SK-N-SH (cell line): ENCODE measurements around the gene DGKD. TPM values are rescaled to one million over a fixed set of nuclear protein-coding genes. Genes with fewer than 3 reads are reported as not detected.

ENCODE experiments used
- CTCF ChIA-PET: fragments of 300-600, 350-600 bp; formaldehyde crosslinking; extraction: SDS; loops from one replicate; lab custom pipeline; 2021; lab: Yijun Ruan, JAX
- POLR2A ChIA-PET: fragments of 350-600 bp; sonication (Branson Sonifier 250); formaldehyde crosslinking; extraction: SDS; loops from one replicate; lab custom pipeline; 2020; ENCODE audit warnings: antibody characterized with exemption, inconsistent platforms; lab: Yijun Ruan, JAX
- DNase-seq: peaks from one replicate; pipeline ENCODE4 v3.0.0; 2012
- H2AFZ ChIP-seq: fragments of 200-600 bp; sonication (generic); 2 replicates; pipeline ENCODE4 v1.8.1; 2016; ENCODE audit warnings: antibody characterized with exemption, mild to moderate bottlenecking, low read depth
- H3F3A ChIP-seq: fragments of 200-600 bp; sonication (generic); replicated peaks from 2 replicates; pipeline ENCODE3; 2016; ENCODE audit warnings: antibody characterized with exemption, mild to moderate bottlenecking; ENCODE audit not compliant: insufficient read depth
- H3K27ac ChIP-seq, 2 experiments: fragments of 200-500 bp in 1 of 2; fragments of 200-600 bp in 1 of 2; sonication (Bioruptor generic) in 1 of 2; sonication (generic), shearing (Covaris generic) in 1 of 2; 2 replicates each; pipeline versions ENCODE4 v1.5.1 to v1.6.1; 2014 to 2016; ENCODE audit warnings: low read depth in 2 of 2, inconsistent platforms in 1 of 2, low read length in 1 of 2, mild to moderate bottlenecking in 1 of 2, mixed read lengths in 1 of 2
- H3K27me3 ChIP-seq: fragments of 200-600 bp; sonication (generic), shearing (Covaris generic); 2 replicates; pipeline ENCODE4 v1.6.1; 2016; ENCODE audit warnings: mixed run types; ENCODE audit not compliant: insufficient read depth
- H3K36me3 ChIP-seq, 2 experiments: fragments of 200-500 bp in 1 of 2; fragments of 200-600 bp in 1 of 2; sonication (Bioruptor generic) in 1 of 2; sonication (generic) in 1 of 2; replicated peaks in 1 of 2; 2 replicates each; pipeline versions ENCODE3 to v1.5.1; 2014 to 2016; ENCODE audit warnings: low read length in 1 of 2, mild to moderate bottlenecking in 1 of 2; ENCODE audit not compliant: insufficient read depth in 2 of 2, control insufficient read depth in 1 of 2
- H3K4me1 ChIP-seq, 2 experiments: fragments of 200-500 bp in 1 of 2; fragments of 200-600 bp in 1 of 2; sonication (Bioruptor generic) in 1 of 2; sonication (generic), shearing (Covaris generic) in 1 of 2; 2 replicates each; pipeline versions ENCODE4 v1.5.1 to v1.6.1; 2014 to 2016; ENCODE audit warnings: low read depth in 1 of 2, low read length in 1 of 2, mixed run types in 1 of 2; ENCODE audit not compliant: insufficient read depth in 2 of 2, control insufficient read depth in 1 of 2
- H3K4me2 ChIP-seq: fragments of 200-600 bp; sonication (generic), shearing (Covaris generic); 2 replicates; pipeline ENCODE4 v1.6.1; 2017; ENCODE audit warnings: mixed run types
- H3K4me3 ChIP-seq, 2 experiments: fragments of 200-500 bp in 1 of 2; fragments of 200-600 bp in 1 of 2; sonication (Bioruptor generic) in 1 of 2; sonication (generic), shearing (Covaris generic) in 1 of 2; 2 replicates each; pipeline versions ENCODE4 v1.5.1 to v1.8.1; 2014 to 2016; ENCODE audit warnings: low read depth in 2 of 2, inconsistent platforms in 1 of 2, low read length in 1 of 2, mild to moderate bottlenecking in 1 of 2, mixed read lengths in 1 of 2, moderate library complexity in 1 of 2
- H3K79me2 ChIP-seq: fragments of 200-600 bp; sonication (generic); 2 replicates; pipeline ENCODE4 v1.8.1; 2017; ENCODE audit warnings: mild to moderate bottlenecking; ENCODE audit not compliant: insufficient read depth
- H3K9ac ChIP-seq: fragments of 200-600 bp; sonication (generic); 2 replicates; pipeline ENCODE4 v1.6.1; 2017; ENCODE audit warnings: mixed run types
- H3K9me2 ChIP-seq: fragments of 200-600 bp; sonication (generic); 2 replicates; pipeline ENCODE4 v1.6.1; 2017; ENCODE audit warnings: mixed run types
- H3K9me3 ChIP-seq: fragments of 200-600 bp; sonication (generic); 2 replicates; pipeline ENCODE4 v1.6.1; 2017; ENCODE audit warnings: mixed run types, mild to moderate bottlenecking, moderate library complexity
- H4K20me1 ChIP-seq: fragments of 200-600 bp; sonication (generic); 2 replicates; pipeline ENCODE4 v1.6.1; 2017; ENCODE audit warnings: mild to moderate bottlenecking, mixed run types; ENCODE audit not compliant: insufficient read depth
- CTCF ChIP-seq: fragments of 200-600 bp; sonication (generic); IDR thresholded peaks from 2 replicates; pipeline ENCODE4 v1.6.1; 2017; ENCODE audit warnings: antibody characterized with exemption, mild to moderate bottlenecking, moderate library complexity
- FOXJ3 ChIP-seq: sonication (generic); formaldehyde crosslinking; IDR thresholded peaks from 2 replicates; pipeline ENCODE4 v1.5.1; 2020; ENCODE audit warnings: mild to moderate bottlenecking, missing genetic modification reagents
- GABPA ChIP-seq: IDR thresholded peaks from 2 replicates; pipeline ENCODE4 v1.4.0; 2012; ENCODE audit warnings: low read depth, mild to moderate bottlenecking
- GATA2 ChIP-seq: sonication (generic); formaldehyde crosslinking; IDR thresholded peaks from 2 replicates; pipeline ENCODE4 v1.5.0; 2020; ENCODE audit warnings: mild to moderate bottlenecking, missing genetic modification reagents
- IRF3 ChIP-seq: fragments of 150-350 bp; IDR thresholded peaks from 2 replicates; pipeline ENCODE4 v1.6.1; 2016; ENCODE audit warnings: mild to moderate bottlenecking, low read depth, low read length
- JUND ChIP-seq: IDR thresholded peaks from 2 replicates; pipeline ENCODE4 v1.4.0; 2012
- MXI1 ChIP-seq: IDR thresholded peaks from 2 replicates; pipeline ENCODE4 v1.6.1; 2012; ENCODE audit warnings: mild to moderate bottlenecking, low read depth, low read length, improper control_type of control experiment
- PBX3 ChIP-seq: IDR thresholded peaks from 2 replicates; pipeline ENCODE4; 2012
- POLR2AphosphoS5 ChIP-seq: IDR thresholded peaks from 2 replicates; pipeline ENCODE4 v1.6.1; 2012; ENCODE audit warnings: low read depth, low read length
- REST ChIP-seq: IDR thresholded peaks from 2 replicates; pipeline ENCODE4 v1.6.1; 2012; ENCODE audit warnings: mild to moderate bottlenecking, low read depth, low read length, moderate library complexity
- RFX5 ChIP-seq: IDR thresholded peaks from 2 replicates; pipeline ENCODE4 v1.6.1; 2012; ENCODE audit warnings: mild to moderate bottlenecking, improper control_type of control experiment, low read length
- RXRA ChIP-seq: IDR thresholded peaks from 2 replicates; pipeline ENCODE4 v1.4.0; 2012; ENCODE audit warnings: low read depth, mild to moderate bottlenecking, borderline replicate concordance
- TAF1 ChIP-seq: IDR thresholded peaks from 2 replicates; pipeline ENCODE4 v1.6.1; 2012; ENCODE audit warnings: low read depth, mild to moderate bottlenecking, low read length, moderate library complexity, borderline replicate concordance
- USF1 ChIP-seq: IDR thresholded peaks from 2 replicates; pipeline ENCODE4 v1.4.0; 2012; ENCODE audit warnings: low read depth, borderline replicate concordance
- WGBS: methylation state at CpG from one replicate; pipeline ENCODE4 v1.1.6; 2017; ENCODE audit warnings: low lambda C conversion rate; 5-methylcytosine and 5-hydroxymethylcytosine counted together
- polyA plus RNA-seq, 3 experiments: library from polyadenylated mRNA; depleted of rRNA; stranded (reverse); fragments of >200 nt; gene quantifications; 2 replicates each; pipeline ENCODE4 v1.2.3, GENCODE V29; 2012

DGKD gene
- polyA plus RNA-seq, 1 of the 3 experiments (the other 2 are of a cell fraction) = 21.7 TPM

- Histone ChIP-seq H3K79me2 (no peaks in the 10 kb centered on the region), H3K4me1 (no peaks in the 10 kb centered on the region), H3K27me3 (no peaks in the 10 kb centered on the region), H3K9ac (no peak overlapping the region), H3K27ac (no peak overlapping the region), H2AFZ (no peak overlapping the region), H3K4me2 (no peak overlapping the region), H3K9me3 (no peaks in the 10 kb centered on the region), H3K4me3 (no peak overlapping the region), H3K36me3 (peaks cover 0 to 55% of the 10 kb centered on the region in 2 experiments), H3F3A (no peaks in the 10 kb centered on the region), H3K9me2 (no peaks in the 10 kb centered on the region), H4K20me1 (no peaks in the 10 kb centered on the region)
- ChIA-PET POLR2A (no interaction called here), CTCF (interaction anchor here (3.7 kb wide), 1 partner anchor 13 kb away, joined by 23 read pairs; no protein-coding TSS in a partner anchor)
- TF ChIP-seq TAF1 (no peak), CTCF (no peak), USF1 (no peak), PBX3 (no peak), RXRA (no peak), FOXJ3 (CRISPR knock-in tag) (no peak), RFX5 (no peak), MXI1 (no peak), IRF3 (no peak), JUND (no peak), GABPA (no peak), POLR2AphosphoS5 (no peak), GATA2 (CRISPR knock-in tag) (no peak), REST (no peak)
- no peak for DNase-seq
- 100% methylated on average over 5 of the region's 5 CpGs for WGBS
Measured at GRCh38 chr2:233456934-233457333, 102.6 kb downstream of the DGKD start.
